GM06990 (cell line): ENCODE measurements around the gene KDM5A.

ENCODE experiments used
- DNase-seq: peaks from one replicate; pipeline ENCODE4 v3.0.0-alpha.2; 2011; ENCODE audit not compliant: insufficient read length; ENCODE audit errors: extremely low read depth
- H3K27me3 ChIP-seq: replicated peaks from 2 replicates; pipeline ENCODE4 v1.6.0; 2011; ENCODE audit warnings: low read length; ENCODE audit not compliant: control insufficient read depth, insufficient read depth
- H3K36me3 ChIP-seq: 2 replicates; pipeline ENCODE4 v1.5.1; 2011; ENCODE audit warnings: low read length; ENCODE audit not compliant: control insufficient read depth, insufficient read depth
- H3K4me3 ChIP-seq: replicated peaks from 2 replicates; pipeline ENCODE4 v1.5.1; 2011; ENCODE audit warnings: low read depth, mild to moderate bottlenecking, control low read depth, low read length
- CTCF ChIP-seq: IDR thresholded peaks from 2 replicates; pipeline ENCODE4 v1.5.1; 2011; ENCODE audit warnings: low read length, control low read depth, mild to moderate bottlenecking, inconsistent platforms; ENCODE audit not compliant: insufficient read depth, poor library complexity, severe bottlenecking

The KDM5A gene

GRCh38 chr12:256225-256624, 132.9 kb downstream of the KDM5A start:
- DNase-seq = no peak
- Histone ChIP-seq H3K36me3 (no peaks in the 10 kb centered on the region), H3K27me3 (peaks cover 3% of the 10 kb centered on the region), H3K4me3 (no peak overlapping the region)
- TF ChIP-seq CTCF = no peak

GRCh38 chr12:254912-255311, 134.2 kb downstream of the KDM5A start:
- H3K27me3 ChIP-seq = peaks cover 3% of the 10 kb centered on the region
- no peak for DNase-seq
- no peak overlapping the region for H3K4me3 ChIP-seq
- H3K36me3 ChIP-seq = no peaks in the 10 kb centered on the region
- no peak for TF ChIP-seq CTCF

GRCh38 chr12:254039-254438, 135.1 kb downstream of the KDM5A start:
- peaks cover 3% of the 10 kb centered on the region for H3K27me3 ChIP-seq
- no peak for TF ChIP-seq CTCF
- no peaks in the 10 kb centered on the region for H3K36me3 ChIP-seq
- DNase-seq = no peak
- no peak overlapping the region for H3K4me3 ChIP-seq

- Histone ChIP-seq H3K36me3 (no peaks in the 10 kb centered on the region), H3K27me3 (peaks cover 3% of the 10 kb centered on the region), H3K4me3 (no peak overlapping the region)
- no peak for TF ChIP-seq CTCF
- DNase-seq = no peak
These were observed 135.8 kb downstream of the KDM5A start for GRCh38 chr12:253116-253831.

- Histone ChIP-seq H3K27me3 (peaks cover under 1% of the 10 kb centered on the region), H3K4me3 (no peak overlapping the region), H3K36me3 (no peaks in the 10 kb centered on the region)
- DNase-seq = no peak
- no peak for TF ChIP-seq CTCF
These were observed 136.5 kb downstream of the KDM5A start for GRCh38 chr12:252636-253035.

GRCh38 chr12:247271-247670, 141.8 kb downstream of the KDM5A start:
- H3K4me3 ChIP-seq = no peak overlapping the region
- no peaks in the 10 kb centered on the region for H3K36me3 ChIP-seq
- no peak for TF ChIP-seq CTCF
- no peaks in the 10 kb centered on the region for H3K27me3 ChIP-seq
- no peak for DNase-seq
